Mucosa of rectum (tissue), 2 donors: Measurements from ENCODE around the gene ZNF285.
A peak's percentile ranks its signal among the peaks of the same experiment; 100 is the strongest.
"Not testable (repeated sequence)": the region's sequence is repeated elsewhere in the genome, so short reads cannot be mapped to it uniquely, and the experiment has no call there.

Experiments used
- H3K27ac ChIP-seq, 2 donors: one replicate each; pipeline ENCODE4 v1.7.0; 2013; ENCODE audit warnings: inconsistent platforms in 2 of 2, low read depth in 2 of 2, low read length in 2 of 2
- H3K27me3 ChIP-seq, 2 donors: one replicate each; pipeline ENCODE4 v1.7.0; 2013; ENCODE audit warnings: low read length in 2 of 2; ENCODE audit not compliant: control insufficient read depth in 2 of 2, insufficient read depth in 2 of 2
- H3K36me3 ChIP-seq, 2 donors: one replicate each; pipeline ENCODE4 v1.7.0; 2013; ENCODE audit warnings: low read length in 2 of 2; ENCODE audit not compliant: control insufficient read depth in 2 of 2, insufficient read depth in 2 of 2
- H3K4me1 ChIP-seq, 2 donors: one replicate each; pipeline ENCODE4 v1.7.0; 2013; ENCODE audit warnings: low read length in 2 of 2, mild to moderate bottlenecking in 1 of 2; ENCODE audit not compliant: control insufficient read depth in 2 of 2, insufficient read depth in 2 of 2
- H3K4me3 ChIP-seq, 2 donors: one replicate each; pipeline ENCODE4 v1.7.0; 2013; ENCODE audit warnings: low read length in 2 of 2
- H3K9ac ChIP-seq, 2 donors: one replicate each; pipeline ENCODE4 v1.7.0; 2013; ENCODE audit warnings: low read length in 2 of 2, low read depth in 1 of 2, mild to moderate bottlenecking in 1 of 2
- H3K9me3 ChIP-seq, 2 donors: one replicate each; pipeline ENCODE4 v1.7.0; 2013; ENCODE audit warnings: low read length in 2 of 2; ENCODE audit not compliant: control insufficient read depth in 2 of 2
- donor health status: healthy.
- donor health status: Normal muscosa, but diverticular disease.

ZNF285 gene

GRCh38 chr19:44401139-44402115 lies at the start of gene ZNF285:
Gene ZNF285 (minus strand): TSS chr19:44401608. CDS start chr19:44397213, 4,395 bp downstream.
- peaks cover 4 to 12% of the 10 kb centered on the region in 2 donors for H3K9me3 ChIP-seq
- no peaks in the 10 kb centered on the region for H3K27me3 ChIP-seq
- peaks cover 0 to 3% of the 10 kb centered on the region in 2 donors for H3K4me1 ChIP-seq
- H3K36me3 ChIP-seq: no peaks in the 10 kb centered on the region
- H3K4me3 ChIP-seq: peak within 1 kb of the TSS; percentile 85 to 91
- no peak within 1 kb of the TSS for H3K27ac ChIP-seq
- peak within 1 kb of the TSS; percentile 15 to 21 for H3K9ac ChIP-seq

GRCh38 chr19:44447916-44448674 lies 46.7 kb upstream of the ZNF285 start, which contains the start of gene ZNF229:
Gene ZNF229 (minus strand): TSS chr19:44448472. CDS start chr19:44442847, 5,625 bp downstream.
- H3K9ac ChIP-seq: no peak within 1 kb of the TSS
- peak within 1 kb of the TSS; percentile 64 to 80 for H3K4me3 ChIP-seq
- no peak within 1 kb of the TSS for H3K27ac ChIP-seq
- H3K27me3 ChIP-seq: no peaks in the 10 kb centered on the region
- peaks cover 23 to 30% of the 10 kb centered on the region in 2 donors for H3K9me3 ChIP-seq
- H3K36me3 ChIP-seq: no peaks in the 10 kb centered on the region
- H3K4me1 ChIP-seq: no peaks in the 10 kb centered on the region

GRCh38 chr19:44438441-44438840 lies 37.0 kb upstream of the ZNF285 start:
- Histone ChIP-seq H3K9ac (no peak overlapping the region), H3K4me1 (no peaks in the 10 kb centered on the region), H3K36me3 (no peaks in the 10 kb centered on the region), H3K9me3 (peaks cover 7 to 18% of the 10 kb centered on the region in 2 donors), H3K4me3 (no peak overlapping the region), H3K27ac (no peak overlapping the region), H3K27me3 (no peaks in the 10 kb centered on the region)

- Histone ChIP-seq H3K9ac (no peak overlapping the region), H3K4me3 (no peak overlapping the region), H3K9me3 (peaks cover 0 to 26% of the 10 kb centered on the region in 2 donors), H3K36me3 (no peaks in the 10 kb centered on the region), H3K4me1 (no peaks in the 10 kb centered on the region), H3K27ac (no peak overlapping the region), H3K27me3 (no peaks in the 10 kb centered on the region)
These were observed 34.0 kb upstream of the ZNF285 start for GRCh38 chr19:44435441-44435840.

- Histone ChIP-seq H3K4me1 (no peaks in the 10 kb centered on the region), H3K36me3 (no peaks in the 10 kb centered on the region), H3K27me3 (no peaks in the 10 kb centered on the region), H3K27ac (no peak overlapping the region), H3K9ac (no peak overlapping the region), H3K4me3 (no peak overlapping the region), H3K9me3 (peaks cover 6 to 32% of the 10 kb centered on the region in 2 donors)
These were observed 29.5 kb upstream of the ZNF285 start for GRCh38 chr19:44430956-44431355.

GRCh38 chr19:44415553-44415952 lies 14.1 kb upstream of the ZNF285 start:
- not testable (repeated sequence) for H3K9me3 ChIP-seq, H3K9ac ChIP-seq, H3K36me3 ChIP-seq, H3K4me3 ChIP-seq, H3K27ac ChIP-seq, H3K27me3 ChIP-seq, H3K4me1 ChIP-seq

- not testable (repeated sequence) for H3K9ac ChIP-seq, H3K4me3 ChIP-seq, H3K4me1 ChIP-seq, H3K27ac ChIP-seq, H3K27me3 ChIP-seq, H3K9me3 ChIP-seq
- H3K36me3 ChIP-seq: peaks cover 0 to 16% of the 10 kb centered on the region in 2 donors
These were observed 12.1 kb downstream of the ZNF285 start for GRCh38 chr19:44389268-44389667.

GRCh38 chr19:44374789-44375188 lies 26.6 kb downstream of the ZNF285 start:
- Histone ChIP-seq H3K27me3 (no peaks in the 10 kb centered on the region), H3K36me3 (no peaks in the 10 kb centered on the region), H3K9ac (no peak overlapping the region), H3K4me3 (no peak overlapping the region), H3K4me1 (no peaks in the 10 kb centered on the region), H3K27ac (no peak overlapping the region), H3K9me3 (no peaks in the 10 kb centered on the region)

DNA sequence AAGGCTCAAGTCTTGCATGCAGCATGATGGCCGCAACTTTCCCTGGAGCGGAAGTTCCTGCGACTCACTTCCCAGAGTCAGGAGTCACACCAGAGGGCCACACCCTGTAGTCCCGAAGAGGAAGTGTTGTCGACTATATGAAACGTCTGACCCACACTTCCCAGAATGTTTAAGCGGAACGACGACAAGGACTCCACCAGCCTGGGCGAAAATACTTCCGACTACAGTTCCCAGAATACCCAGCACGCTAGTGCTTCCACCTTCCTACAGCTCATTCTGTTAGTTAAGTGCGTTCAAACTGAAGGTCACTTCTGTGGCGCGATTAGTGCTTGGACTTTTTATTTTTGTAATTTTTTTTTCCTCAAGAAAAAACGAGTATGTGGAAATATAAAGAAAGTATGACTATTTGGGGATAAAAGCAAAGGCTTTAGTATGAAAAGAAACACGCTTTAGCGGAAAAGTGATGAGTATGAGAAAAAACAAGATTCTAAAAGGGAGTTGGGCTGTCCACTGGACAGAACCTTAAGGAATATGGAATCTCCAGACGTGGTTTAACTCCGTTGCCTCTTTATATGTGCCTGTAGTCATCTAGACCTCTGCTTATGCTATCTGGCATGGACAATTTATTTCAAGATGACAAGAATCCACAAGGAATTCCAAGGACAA lies 29.5 kb downstream of the ZNF285 start:
- Histone ChIP-seq H3K9me3 (peaks cover 0 to 2% of the 10 kb centered on the region in 2 donors), H3K27me3 (no peaks in the 10 kb centered on the region)

More for the DNA sequence above, 29.5 kb downstream of the ZNF285 start:
- Histone ChIP-seq H3K4me1 (no peaks in the 10 kb centered on the region), H3K36me3 (no peaks in the 10 kb centered on the region), H3K27ac (no peak overlapping the region), H3K9ac (no peak overlapping the region), H3K4me3 (no peak overlapping the region)
